Esophagus squamous epithelium (tissue), 4 donors: Measurements from ENCODE around the gene SECTM1.

Source experiments
- POLR2A ChIP-seq, 4 donors: fragments of 450-650 bp; IDR thresholded peaks; one replicate each; pipeline ENCODE4 v1.6.1; 2017; ENCODE audit warnings: antibody characterized with exemption in 4 of 4, mild to moderate bottlenecking in 4 of 4, moderate library complexity in 3 of 4
- TF ChIP-seq, protein P1 (sequence below), 6 experiments: fragments of 450-650 bp in 4 of 6; fragments of 200-600 bp in 2 of 6; sonication (generic) in 2 of 6; IDR thresholded peaks; one replicate each; pipeline ENCODE4 v1.5.1; 2016 to 2019; ENCODE audit warnings: antibody characterized with exemption in 6 of 6, mild to moderate bottlenecking in 4 of 6, moderate library complexity in 4 of 6

DNA sequence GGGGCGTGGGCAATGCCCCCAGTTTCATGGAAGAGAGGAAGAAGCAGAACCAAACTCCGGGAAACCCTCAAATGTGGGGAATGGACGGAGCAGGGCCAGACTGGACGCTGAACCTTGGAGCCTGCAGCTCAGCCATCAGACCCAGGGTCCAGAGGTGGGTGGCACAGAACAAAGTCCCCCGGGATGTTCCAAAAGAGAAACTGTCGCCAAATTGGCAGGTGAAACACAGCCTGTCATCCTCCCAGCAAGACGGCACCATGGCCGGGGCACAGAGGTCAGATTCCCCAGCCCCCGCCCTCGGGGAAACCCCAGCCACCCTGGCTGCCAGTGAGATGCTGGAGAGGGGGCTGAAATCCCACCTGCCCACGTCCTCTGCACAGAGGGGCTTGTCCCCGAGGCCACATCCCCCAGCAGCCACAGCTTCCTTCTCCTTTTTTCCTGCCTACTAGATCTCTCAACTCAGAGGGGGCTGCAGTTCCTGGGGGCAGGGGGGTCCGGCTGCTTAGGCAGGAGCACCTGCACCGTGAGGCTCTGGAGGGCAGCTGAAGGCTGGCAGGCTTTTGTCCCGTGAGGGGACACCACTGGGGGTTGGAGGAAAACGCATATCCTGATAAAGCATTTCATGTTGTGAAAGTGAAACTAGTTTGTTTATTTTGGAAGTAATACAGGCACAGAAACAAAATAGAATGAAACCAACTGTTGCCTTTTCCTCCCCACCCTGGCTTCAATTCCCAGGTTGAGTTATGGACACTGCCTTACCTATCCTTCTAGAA lies 1.2 kb upstream of the SECTM1 start:
- TF ChIP-seq, protein P1, sequence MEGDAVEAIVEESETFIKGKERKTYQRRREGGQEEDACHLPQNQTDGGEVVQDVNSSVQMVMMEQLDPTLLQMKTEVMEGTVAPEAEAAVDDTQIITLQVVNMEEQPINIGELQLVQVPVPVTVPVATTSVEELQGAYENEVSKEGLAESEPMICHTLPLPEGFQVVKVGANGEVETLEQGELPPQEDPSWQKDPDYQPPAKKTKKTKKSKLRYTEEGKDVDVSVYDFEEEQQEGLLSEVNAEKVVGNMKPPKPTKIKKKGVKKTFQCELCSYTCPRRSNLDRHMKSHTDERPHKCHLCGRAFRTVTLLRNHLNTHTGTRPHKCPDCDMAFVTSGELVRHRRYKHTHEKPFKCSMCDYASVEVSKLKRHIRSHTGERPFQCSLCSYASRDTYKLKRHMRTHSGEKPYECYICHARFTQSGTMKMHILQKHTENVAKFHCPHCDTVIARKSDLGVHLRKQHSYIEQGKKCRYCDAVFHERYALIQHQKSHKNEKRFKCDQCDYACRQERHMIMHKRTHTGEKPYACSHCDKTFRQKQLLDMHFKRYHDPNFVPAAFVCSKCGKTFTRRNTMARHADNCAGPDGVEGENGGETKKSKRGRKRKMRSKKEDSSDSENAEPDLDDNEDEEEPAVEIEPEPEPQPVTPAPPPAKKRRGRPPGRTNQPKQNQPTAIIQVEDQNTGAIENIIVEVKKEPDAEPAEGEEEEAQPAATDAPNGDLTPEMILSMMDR (IDR thresholded peaks at IDR 0.05) = no peak
- TF ChIP-seq POLR2A (IDR thresholded peaks at IDR 0.05) = peak in 1 of 4 donors; percentile 22
